SK-N-SH (cell line): ENCODE results near the gene DBH. TPM values are rescaled to one million over a fixed set of nuclear protein-coding genes. Genes with fewer than 3 reads are reported as not detected.

Experiments used
- CTCF ChIA-PET: fragments of 300-600, 350-600 bp; formaldehyde crosslinking; extraction: SDS; loops from one replicate; lab custom pipeline; 2021; lab: Yijun Ruan, JAX
- POLR2A ChIA-PET: fragments of 350-600 bp; sonication (Branson Sonifier 250); formaldehyde crosslinking; extraction: SDS; loops from one replicate; lab custom pipeline; 2020; ENCODE audit warnings: antibody characterized with exemption, inconsistent platforms; lab: Yijun Ruan, JAX
- DNase-seq: peaks from one replicate; pipeline ENCODE4 v3.0.0; 2012
- H2AFZ ChIP-seq: fragments of 200-600 bp; sonication (generic); 2 replicates; pipeline ENCODE4 v1.8.1; 2016; ENCODE audit warnings: antibody characterized with exemption, mild to moderate bottlenecking, low read depth
- H3F3A ChIP-seq: fragments of 200-600 bp; sonication (generic); replicated peaks from 2 replicates; pipeline ENCODE3; 2016; ENCODE audit warnings: antibody characterized with exemption, mild to moderate bottlenecking; ENCODE audit not compliant: insufficient read depth
- H3K27ac ChIP-seq, 2 experiments: fragments of 200-500 bp in 1 of 2; fragments of 200-600 bp in 1 of 2; sonication (Bioruptor generic) in 1 of 2; sonication (generic), shearing (Covaris generic) in 1 of 2; 2 replicates each; pipeline versions ENCODE4 v1.5.1 to v1.6.1; 2014 to 2016; ENCODE audit warnings: low read depth in 2 of 2, inconsistent platforms in 1 of 2, low read length in 1 of 2, mild to moderate bottlenecking in 1 of 2, mixed read lengths in 1 of 2
- H3K27me3 ChIP-seq: fragments of 200-600 bp; sonication (generic), shearing (Covaris generic); 2 replicates; pipeline ENCODE4 v1.6.1; 2016; ENCODE audit warnings: mixed run types; ENCODE audit not compliant: insufficient read depth
- H3K36me3 ChIP-seq, 2 experiments: fragments of 200-500 bp in 1 of 2; fragments of 200-600 bp in 1 of 2; sonication (Bioruptor generic) in 1 of 2; sonication (generic) in 1 of 2; replicated peaks in 1 of 2; 2 replicates each; pipeline versions ENCODE3 to v1.5.1; 2014 to 2016; ENCODE audit warnings: low read length in 1 of 2, mild to moderate bottlenecking in 1 of 2; ENCODE audit not compliant: insufficient read depth in 2 of 2, control insufficient read depth in 1 of 2
- H3K4me1 ChIP-seq, 2 experiments: fragments of 200-500 bp in 1 of 2; fragments of 200-600 bp in 1 of 2; sonication (Bioruptor generic) in 1 of 2; sonication (generic), shearing (Covaris generic) in 1 of 2; 2 replicates each; pipeline versions ENCODE4 v1.5.1 to v1.6.1; 2014 to 2016; ENCODE audit warnings: low read depth in 1 of 2, low read length in 1 of 2, mixed run types in 1 of 2; ENCODE audit not compliant: insufficient read depth in 2 of 2, control insufficient read depth in 1 of 2
- H3K4me2 ChIP-seq: fragments of 200-600 bp; sonication (generic), shearing (Covaris generic); 2 replicates; pipeline ENCODE4 v1.6.1; 2017; ENCODE audit warnings: mixed run types
- H3K4me3 ChIP-seq, 2 experiments: fragments of 200-500 bp in 1 of 2; fragments of 200-600 bp in 1 of 2; sonication (Bioruptor generic) in 1 of 2; sonication (generic), shearing (Covaris generic) in 1 of 2; 2 replicates each; pipeline versions ENCODE4 v1.5.1 to v1.8.1; 2014 to 2016; ENCODE audit warnings: low read depth in 2 of 2, inconsistent platforms in 1 of 2, low read length in 1 of 2, mild to moderate bottlenecking in 1 of 2, mixed read lengths in 1 of 2, moderate library complexity in 1 of 2
- H3K79me2 ChIP-seq: fragments of 200-600 bp; sonication (generic); 2 replicates; pipeline ENCODE4 v1.8.1; 2017; ENCODE audit warnings: mild to moderate bottlenecking; ENCODE audit not compliant: insufficient read depth
- H3K9ac ChIP-seq: fragments of 200-600 bp; sonication (generic); 2 replicates; pipeline ENCODE4 v1.6.1; 2017; ENCODE audit warnings: mixed run types
- H3K9me2 ChIP-seq: fragments of 200-600 bp; sonication (generic); 2 replicates; pipeline ENCODE4 v1.6.1; 2017; ENCODE audit warnings: mixed run types
- H3K9me3 ChIP-seq: fragments of 200-600 bp; sonication (generic); 2 replicates; pipeline ENCODE4 v1.6.1; 2017; ENCODE audit warnings: mixed run types, mild to moderate bottlenecking, moderate library complexity
- H4K20me1 ChIP-seq: fragments of 200-600 bp; sonication (generic); 2 replicates; pipeline ENCODE4 v1.6.1; 2017; ENCODE audit warnings: mild to moderate bottlenecking, mixed run types; ENCODE audit not compliant: insufficient read depth
- CTCF ChIP-seq: fragments of 200-600 bp; sonication (generic); IDR thresholded peaks from 2 replicates; pipeline ENCODE4 v1.6.1; 2017; ENCODE audit warnings: antibody characterized with exemption, mild to moderate bottlenecking, moderate library complexity
- ELF1 ChIP-seq: IDR thresholded peaks from 2 replicates; pipeline ENCODE4 v1.4.0; 2012
- EZH2phosphoT487 ChIP-seq: fragments of 200-600 bp; sonication (generic); IDR thresholded peaks from 2 replicates; pipeline ENCODE4 v1.6.1; 2017; ENCODE audit warnings: low read depth, mixed run types, mild to moderate bottlenecking, antibody characterized with exemption, moderate library complexity, borderline replicate concordance
- FOXM1 ChIP-seq: IDR thresholded peaks from 2 replicates; pipeline ENCODE4 v1.4.0; 2012; ENCODE audit warnings: low read depth, mild to moderate bottlenecking
- IRF3 ChIP-seq: fragments of 150-350 bp; IDR thresholded peaks from 2 replicates; pipeline ENCODE4 v1.6.1; 2016; ENCODE audit warnings: mild to moderate bottlenecking, low read depth, low read length
- JUND ChIP-seq: IDR thresholded peaks from 2 replicates; pipeline ENCODE4 v1.4.0; 2012
- MAX ChIP-seq: IDR thresholded peaks from 2 replicates; pipeline ENCODE4 v1.4.0; 2012; ENCODE audit warnings: low read depth
- MXI1 ChIP-seq: IDR thresholded peaks from 2 replicates; pipeline ENCODE4 v1.6.1; 2012; ENCODE audit warnings: mild to moderate bottlenecking, low read depth, low read length, improper control_type of control experiment
- PBX3 ChIP-seq: IDR thresholded peaks from 2 replicates; pipeline ENCODE4; 2012
- POLR2AphosphoS5 ChIP-seq: IDR thresholded peaks from 2 replicates; pipeline ENCODE4 v1.6.1; 2012; ENCODE audit warnings: low read depth, low read length
- RCOR1 ChIP-seq: fragments of 150-350 bp; IDR thresholded peaks from 2 replicates; pipeline ENCODE4 v1.6.1; 2017; ENCODE audit warnings: antibody characterized with exemption, low read length
- REST ChIP-seq: IDR thresholded peaks from 2 replicates; pipeline ENCODE4 v1.6.1; 2012; ENCODE audit warnings: mild to moderate bottlenecking, low read depth, low read length, moderate library complexity
- RFX5 ChIP-seq: IDR thresholded peaks from 2 replicates; pipeline ENCODE4 v1.6.1; 2012; ENCODE audit warnings: mild to moderate bottlenecking, improper control_type of control experiment, low read length
- SIN3A ChIP-seq: IDR thresholded peaks from 2 replicates; pipeline ENCODE4 v1.6.1; 2012; ENCODE audit warnings: low read depth, mild to moderate bottlenecking, low read length, moderate library complexity, borderline replicate concordance
- TCF12 ChIP-seq: IDR thresholded peaks from 2 replicates; pipeline ENCODE4 v1.4.0; 2012
- TEAD4 ChIP-seq: IDR thresholded peaks from 2 replicates; pipeline ENCODE4 v1.4.0; 2012; ENCODE audit warnings: mild to moderate bottlenecking, borderline replicate concordance; ENCODE audit not compliant: insufficient read depth
- YY1 ChIP-seq: IDR thresholded peaks from 2 replicates; pipeline ENCODE4 v1.4.0; 2012; ENCODE audit warnings: low read depth, mild to moderate bottlenecking
- WGBS: methylation state at CpG from one replicate; pipeline ENCODE4 v1.1.6; 2017; ENCODE audit warnings: low lambda C conversion rate; 5-methylcytosine and 5-hydroxymethylcytosine counted together
- polyA plus RNA-seq, 3 experiments: library from polyadenylated mRNA; depleted of rRNA; stranded (reverse); fragments of >200 nt; gene quantifications; 2 replicates each; pipeline ENCODE4 v1.2.3, GENCODE V29; 2012

Gene DBH
- polyA plus RNA-seq, 1 of the 3 experiments (the other 2 are of a cell fraction) = 0.92 TPM

GRCh38 chr9:133639613-133640012, 3.5 kb downstream of the DBH start:
- 14% methylated on average over 1 of the region's 8 CpGs for WGBS
- no peak for TF ChIP-seq ELF1
- no peak for TF ChIP-seq EZH2phosphoT487
- TF ChIP-seq POLR2AphosphoS5 = no peak
- TF ChIP-seq IRF3 = no peak
- TF ChIP-seq RFX5 = no peak
- no peak for TF ChIP-seq PBX3
- TF ChIP-seq CTCF = no peak
- TF ChIP-seq JUND = no peak
- TF ChIP-seq SIN3A = no peak
- TF ChIP-seq MAX = no peak
- no peak for TF ChIP-seq FOXM1
- TF ChIP-seq TCF12 = no peak
- TF ChIP-seq MXI1 = no peak
- TF ChIP-seq YY1 = no peak
- TF ChIP-seq TEAD4 = no peak
- no peak for TF ChIP-seq REST
- no peak for TF ChIP-seq RCOR1
- peaks cover 40% of the 10 kb centered on the region for H3K27me3 ChIP-seq
- H3K9ac ChIP-seq = no peak overlapping the region
- no peaks in the 10 kb centered on the region for H4K20me1 ChIP-seq
- DNase-seq = peak; percentile 39
- peak overlapping the region in 1 of 2 experiments; percentile 64; a peak in 2 of 4 replicates for H3K4me3 ChIP-seq
- H3K9me3 ChIP-seq = no peaks in the 10 kb centered on the region
- H3K27ac ChIP-seq = peak overlapping the region in 1 of 2 experiments; percentile 100; a peak in 2 of 4 replicates
- H2AFZ ChIP-seq = no peak overlapping the region
- CTCF ChIA-PET = interaction anchor here (0.9 to 1.9 kb wide), 3 partner anchors 25 to 109 kb away, joined by 3 to 5 read pairs (median 3); no protein-coding TSS in a partner anchor
- H3K79me2 ChIP-seq = no peaks in the 10 kb centered on the region
- H3K4me1 ChIP-seq = peaks cover 0 to 71% of the 10 kb centered on the region in 2 experiments; a peak in 2 of 4 replicates
- H3F3A ChIP-seq = no peaks in the 10 kb centered on the region
- H3K4me2 ChIP-seq = no peak overlapping the region
- H3K36me3 ChIP-seq = peaks cover 0 to 4% of the 10 kb centered on the region in 2 experiments
- no peaks in the 10 kb centered on the region for H3K9me2 ChIP-seq
- POLR2A ChIA-PET = interaction anchor here (0.8 to 16.4 kb wide), 7 partner anchors 8 to 108 kb away, joined by 3 to 261 read pairs (median 4); partner anchors contain the start of genes ADAMTSL2 and FAM163B
